ENCODE measurements around the gene LRRC7. TPM values are rescaled to one million over a fixed set of nuclear protein-coding genes. Genes with fewer than 3 reads are reported as not detected.

The LRRC7 gene
- total RNA-seq, 3 donors from 2014 or later = 0.46 to 1.2 (median 1.0) TPM

GRCh38 chr1:69569576-69570328 lies 2.0 kb downstream of the LRRC7 start:
- peaks cover 7% of the 10 kb centered on the region for H3K4me1 ChIP-seq (ENCODE audit: low read depth)
- intact Hi-C loops (cut with DNase I, micrococcal nuclease) = no loop called here
- H3K4me3 ChIP-seq = no peak overlapping the region
- no peak for ATAC-seq
- peak in 1 of 3 donors; percentile 10 for DNase-seq
- no peaks in the 10 kb centered on the region for H3K9me3 ChIP-seq
- TF ChIP-seq CTCF (IDR thresholded peaks at IDR 0.05) = no peak
- no peaks in the 10 kb centered on the region for H3K36me3 ChIP-seq (ENCODE audit: low read depth)

- Histone ChIP-seq H3K4me1 (ENCODE audit: low read depth) (peaks cover 7% of the 10 kb centered on the region), H3K36me3 (ENCODE audit: low read depth) (no peaks in the 10 kb centered on the region), H3K4me3 (no peak overlapping the region), H3K9me3 (no peaks in the 10 kb centered on the region)
- TF ChIP-seq CTCF (IDR thresholded peaks at IDR 0.05) = no peak
- no peak for ATAC-seq
- intact Hi-C loops (cut with DNase I, micrococcal nuclease) = no loop called here
- peak in 1 of 3 donors; percentile 2 for DNase-seq
Observed at GRCh38 chr1:69570356-69570755, 2.6 kb downstream of the LRRC7 start.

DNA sequence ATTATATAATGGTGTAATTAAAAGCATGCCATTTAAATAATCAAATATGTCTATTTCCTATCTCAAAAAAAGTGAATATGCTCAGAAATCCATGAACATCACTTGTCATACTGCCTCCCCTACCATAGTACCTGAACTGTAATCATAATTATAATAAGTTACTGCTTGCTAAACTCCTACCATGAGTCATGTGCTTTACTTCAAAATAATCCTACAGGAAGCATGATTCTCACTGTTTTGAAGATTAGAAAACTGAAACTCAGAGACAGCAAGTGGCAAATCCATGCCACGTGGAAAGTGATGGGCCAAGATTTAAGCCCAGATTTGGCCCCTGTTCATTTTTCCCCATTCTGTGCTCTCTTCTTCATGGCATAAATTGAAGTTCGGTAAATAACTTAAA lies 5.2 kb downstream of the LRRC7 start:
- no peak for TF ChIP-seq CTCF (IDR thresholded peaks at IDR 0.05)
- intact Hi-C loops (cut with DNase I, micrococcal nuclease) = no loop called here
- ATAC-seq = no peak

GRCh38 chr1:69573911-69574310 lies 6.2 kb downstream of the LRRC7 start:
- intact Hi-C loops (cut with DNase I, micrococcal nuclease) = no loop called here
- ATAC-seq (no peak), DNase-seq (no peak)
- H3K36me3 ChIP-seq (ENCODE audit: low read depth) = no peaks in the 10 kb centered on the region
- no peaks in the 10 kb centered on the region for H3K4me1 ChIP-seq (ENCODE audit: low read depth)
- TF ChIP-seq CTCF (IDR thresholded peaks at IDR 0.05) = no peak
- no peak overlapping the region for H3K4me3 ChIP-seq
- no peaks in the 10 kb centered on the region for H3K9me3 ChIP-seq

More for the DNA sequence above, 5.2 kb downstream of the LRRC7 start:
- H3K9me3 ChIP-seq = no peaks in the 10 kb centered on the region
- H3K4me1 ChIP-seq (ENCODE audit: low read depth) = peaks cover 4% of the 10 kb centered on the region
- H3K4me3 ChIP-seq = no peak overlapping the region
- DNase-seq = no peak
- H3K36me3 ChIP-seq (ENCODE audit: low read depth) = no peaks in the 10 kb centered on the region

DNA sequence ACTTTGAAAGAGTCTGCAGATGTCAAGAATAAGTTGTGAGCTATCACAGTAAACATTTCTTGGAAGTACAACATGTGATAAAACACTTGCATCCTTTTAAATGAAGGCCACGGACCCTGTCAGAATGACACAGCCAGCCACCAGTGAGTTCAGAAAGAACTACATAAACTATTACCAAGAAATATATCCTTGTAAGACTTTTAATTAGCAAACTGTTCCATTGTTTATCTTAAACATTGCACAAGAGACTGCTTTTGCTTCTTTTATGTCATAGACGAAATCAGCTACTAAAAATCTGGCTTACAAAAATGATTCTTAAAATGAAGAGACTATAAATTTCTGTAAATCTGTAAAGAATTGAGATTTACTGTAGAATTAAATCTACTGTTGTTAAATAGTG lies 17.9 kb downstream of the LRRC7 start:
- Histone ChIP-seq H3K4me3 (no peak overlapping the region), H3K4me1 (ENCODE audit: low read depth) (no peaks in the 10 kb centered on the region), H3K36me3 (ENCODE audit: low read depth) (no peaks in the 10 kb centered on the region), H3K9me3 (no peaks in the 10 kb centered on the region)
- intact Hi-C loops (cut with DNase I, micrococcal nuclease) = no loop called here
- TF ChIP-seq CTCF (IDR thresholded peaks at IDR 0.05) = no peak
- ATAC-seq (no peak), DNase-seq (no peak)
